HEK293 (cell line): ENCODE data around the gene FLT3LG.

Experiments
- CTCF ChIA-PET: fragments of 350-600 bp; formaldehyde crosslinking; extraction: SDS; loops from one replicate; lab custom pipeline; 2021; ENCODE audit warnings: antibody characterized with exemption; lab: Yijun Ruan, JAX
- POLR2A ChIA-PET: fragments of 300-600 bp; formaldehyde crosslinking; extraction: SDS; loops from one replicate; lab custom pipeline; 2020; ENCODE audit warnings: antibody characterized with exemption, inconsistent platforms; lab: Yijun Ruan, JAX
- H3K27ac ChIP-seq: fragments of 200-500 bp; sonication (Bioruptor generic); 2 replicates; pipeline ENCODE4 v1.5.1; 2014; ENCODE audit warnings: low read depth, low read length, control low read depth, inconsistent platforms; ENCODE audit errors: extremely low read depth
- H3K36me3 ChIP-seq, 2 experiments: fragments of 200-500 bp in 1 of 2; sonication (Bioruptor generic) in 1 of 2; 1 replicate in 1 of 2; 2 replicates in 1 of 2; pipeline ENCODE4 v1.5.1; 2014 to 2017; ENCODE audit warnings: inconsistent platforms in 2 of 2, low read length in 2 of 2; ENCODE audit not compliant: control insufficient read depth in 2 of 2, insufficient read depth in 1 of 2
- H3K4me1 ChIP-seq: fragments of 200-500 bp; sonication (Bioruptor generic); 2 replicates; pipeline ENCODE4 v1.5.1; 2014; ENCODE audit warnings: mild to moderate bottlenecking, low read length, inconsistent platforms; ENCODE audit not compliant: control insufficient read depth, insufficient read depth
- H3K4me3 ChIP-seq: 2 replicates; pipeline ENCODE4 v1.5.1; 2011; ENCODE audit warnings: low read depth, mild to moderate bottlenecking, control low read depth, low read length, moderate library complexity
- H3K9me3 ChIP-seq: fragments of 200-500 bp; sonication (Bioruptor generic); 2 replicates; pipeline ENCODE4 v1.5.1; 2014; ENCODE audit warnings: low read depth, low read length, inconsistent platforms; ENCODE audit not compliant: control insufficient read depth, insufficient read depth
- BCL6B ChIP-seq: fragments of 450-650 bp; formaldehyde crosslinking; IDR thresholded peaks from 2 replicates; pipeline ENCODE4 v1.5.1; 2017; ENCODE audit warnings: missing biosample characterization, missing genetic modification characterization
- GLIS2 ChIP-seq: fragments of 450-650 bp; formaldehyde crosslinking; IDR thresholded peaks from 2 replicates; pipeline ENCODE4 v1.5.1; 2016; ENCODE audit warnings: missing biosample characterization, missing genetic modification characterization
- KLF1 ChIP-seq: fragments of 450-650 bp; formaldehyde crosslinking; IDR thresholded peaks from 2 replicates; pipeline ENCODE4 v1.5.1; 2016; ENCODE audit warnings: missing biosample characterization, missing genetic modification characterization
- KLF8 ChIP-seq: fragments of 450-650 bp; formaldehyde crosslinking; IDR thresholded peaks from 2 replicates; pipeline ENCODE4 v1.5.1; 2016; ENCODE audit warnings: missing biosample characterization, missing genetic modification characterization
- PBX3 ChIP-seq: sonication (generic); formaldehyde crosslinking; IDR thresholded peaks from 2 replicates; pipeline ENCODE4 v1.8.1; 2022; ENCODE audit warnings: mild to moderate bottlenecking, moderate library complexity, missing genetic modification reagents
- SP2 ChIP-seq: fragments of 450-650 bp; formaldehyde crosslinking; IDR thresholded peaks from 2 replicates; pipeline ENCODE4 v1.5.1; 2016; ENCODE audit warnings: missing biosample characterization, missing genetic modification characterization
- WT1 ChIP-seq: fragments of 450-650 bp; formaldehyde crosslinking; IDR thresholded peaks from 2 replicates; pipeline ENCODE4 v1.5.1; 2016; ENCODE audit warnings: missing biosample characterization, missing genetic modification characterization
- YY1 ChIP-seq: fragments of 450-650 bp; formaldehyde crosslinking; IDR thresholded peaks from 2 replicates; pipeline ENCODE4 v1.5.1; 2018; ENCODE audit warnings: missing biosample characterization, missing genetic modification characterization
- ZBTB17 ChIP-seq: fragments of 450-650 bp; formaldehyde crosslinking; IDR thresholded peaks from 2 replicates; pipeline ENCODE4 v1.5.1; 2016; ENCODE audit warnings: missing biosample characterization, missing genetic modification characterization
- ZBTB6 ChIP-seq: fragments of 450-650 bp; formaldehyde crosslinking; IDR thresholded peaks from 2 replicates; pipeline ENCODE4 v1.5.1; 2017; ENCODE audit warnings: missing biosample characterization, missing genetic modification characterization
- ZEB2 ChIP-seq: fragments of 450-650 bp; formaldehyde crosslinking; IDR thresholded peaks from 2 replicates; pipeline ENCODE4 v1.5.1; 2016; ENCODE audit warnings: missing biosample characterization, missing genetic modification characterization
- ZFP69B ChIP-seq: fragments of 450-650 bp; formaldehyde crosslinking; IDR thresholded peaks from 2 replicates; pipeline ENCODE4 v1.5.1; 2016; ENCODE audit warnings: missing biosample characterization, missing genetic modification characterization
- ZNF266 ChIP-seq: fragments of 450-650 bp; formaldehyde crosslinking; IDR thresholded peaks from 2 replicates; pipeline ENCODE4 v1.5.1; 2016; ENCODE audit warnings: missing biosample characterization, missing genetic modification characterization, low read depth
- ZNF302 ChIP-seq: fragments of 450-650 bp; formaldehyde crosslinking; IDR thresholded peaks from 2 replicates; pipeline ENCODE4 v1.5.1; 2016; ENCODE audit warnings: missing biosample characterization, missing genetic modification characterization, low read depth
- ZNF311 ChIP-seq: fragments of 450-650 bp; formaldehyde crosslinking; IDR thresholded peaks from 2 replicates; pipeline ENCODE4 v1.5.1; 2017; ENCODE audit warnings: missing biosample characterization, missing genetic modification characterization, borderline replicate concordance
- ZNF404 ChIP-seq: fragments of 450-650 bp; formaldehyde crosslinking; IDR thresholded peaks from 2 replicates; pipeline ENCODE4 v1.5.1; 2017; ENCODE audit warnings: missing biosample characterization, missing genetic modification characterization
- ZNF488 ChIP-seq: fragments of 450-650 bp; formaldehyde crosslinking; IDR thresholded peaks from 2 replicates; pipeline ENCODE4 v1.5.1; 2016; ENCODE audit warnings: missing biosample characterization, missing genetic modification characterization
- ZNF529 ChIP-seq: fragments of 450-650 bp; formaldehyde crosslinking; IDR thresholded peaks from 2 replicates; pipeline ENCODE4 v1.5.1; 2017; ENCODE audit warnings: missing genetic modification characterization, missing biosample characterization; ENCODE audit not compliant: insufficient replicate concordance
- ZNF548 ChIP-seq: fragments of 450-650 bp; formaldehyde crosslinking; IDR thresholded peaks from 2 replicates; pipeline ENCODE4 v1.5.1; 2016; ENCODE audit warnings: missing biosample characterization, missing genetic modification characterization
- ZNF549 ChIP-seq: fragments of 450-650 bp; IDR thresholded peaks from 2 replicates; pipeline ENCODE4 v1.5.1; 2018; ENCODE audit warnings: missing biosample characterization, missing genetic modification characterization, mild to moderate bottlenecking, inconsistent platforms, moderate library complexity
- ZNF658 ChIP-seq: fragments of 450-650 bp; formaldehyde crosslinking; IDR thresholded peaks from 2 replicates; pipeline ENCODE4; 2016; ENCODE audit warnings: missing biosample characterization, missing genetic modification characterization
- ZNF677 ChIP-seq: fragments of 450-650 bp; IDR thresholded peaks from 2 replicates; pipeline ENCODE4 v1.5.0; 2018; ENCODE audit warnings: missing biosample characterization, mild to moderate bottlenecking, missing genetic modification characterization, moderate library complexity
- ZNF692 ChIP-seq: fragments of 450-650 bp; formaldehyde crosslinking; IDR thresholded peaks from 2 replicates; pipeline ENCODE4 v1.5.1; 2016; ENCODE audit warnings: missing biosample characterization, missing genetic modification characterization
- ZNF785 ChIP-seq: fragments of 450-650 bp; formaldehyde crosslinking; IDR thresholded peaks from 2 replicates; pipeline ENCODE4 v1.5.1; 2016; ENCODE audit warnings: missing biosample characterization, missing genetic modification characterization
- ZNF791 ChIP-seq: fragments of 450-650 bp; formaldehyde crosslinking; IDR thresholded peaks from 2 replicates; pipeline ENCODE4 v1.5.1; 2016; ENCODE audit warnings: missing biosample characterization, missing genetic modification characterization
- ZSCAN23 ChIP-seq: fragments of 450-650 bp; formaldehyde crosslinking; IDR thresholded peaks from 2 replicates; pipeline ENCODE4 v1.5.1; 2016; ENCODE audit warnings: missing biosample characterization, missing genetic modification characterization

The FLT3LG gene

GRCh38 chr19:49473868-49474541 lies at the start of gene FLT3LG (continued):
- TF ChIP-seq ZNF266 (tag by site-specific recombination) (no peak), ZNF677 (tag by site-specific recombination) (no peak), WT1 (tag by site-specific recombination) (0 out of 2 replicates have a peak, but pooled peaks have one; percentile 36), ZBTB17 (tag by site-specific recombination) (no peak; the same call in 1 of the 2 replicates), ZNF791 (tag by site-specific recombination) (no peak), ZNF785 (tag by site-specific recombination) (0 out of 2 replicates have a peak, but pooled peaks have one; percentile 29), GLIS2 (tag by site-specific recombination) (peak; percentile 90), ZSCAN23 (tag by site-specific recombination) (no peak), ZNF302 (tag by site-specific recombination) (no peak), ZBTB6 (tag by site-specific recombination) (no peak), ZNF692 (tag by site-specific recombination) (peak; percentile 92), SP2 (tag by site-specific recombination) (0 out of 2 replicates have a peak, but pooled peaks have one; percentile 30), ZNF549 (no peak), BCL6B (tag by site-specific recombination) (no peak)

GRCh38 chr19:49425178-49425577 lies 48.8 kb upstream of the FLT3LG start, which contains the start of gene GFY:
GFY (plus strand) TSS chr19:49425388; CDS start chr19:49426431, 1,043 bp downstream.
- H3K9me3 ChIP-seq = no peaks in the 10 kb centered on the region
- no peak for TF ChIP-seq ZNF548 (tag by site-specific recombination)
- no peak for TF ChIP-seq ZNF658 (tag by site-specific recombination)
- TF ChIP-seq ZEB2 (tag by site-specific recombination) = peak; percentile 25; the same call in 1 of the 2 replicates
- TF ChIP-seq ZBTB17 (tag by site-specific recombination) = 0 out of 2 replicates have a peak, but pooled peaks have one; percentile 9
- peaks cover 5% of the 10 kb centered on the region for H3K4me1 ChIP-seq
- no peak within 1 kb of the TSS for H3K27ac ChIP-seq
- H3K36me3 ChIP-seq = no peaks in the 10 kb centered on the region
- no peak within 1 kb of the TSS for H3K4me3 ChIP-seq
- ChIA-PET POLR2A (interaction anchor here (1.6 kb wide), 1 partner anchor 11 kb away, joined by 4 read pairs; no protein-coding TSS in a partner anchor), CTCF (interaction anchor here (0.6 to 3.8 kb wide), 4 partner anchors 10 to 1159 kb away, joined by 3 to 33 read pairs (median 5); no protein-coding TSS in a partner anchor)

GRCh38 chr19:49425922-49426592 lies 48.0 kb upstream of the FLT3LG start:
- Histone ChIP-seq H3K9me3 (no peaks in the 10 kb centered on the region), H3K4me3 (no peak overlapping the region), H3K4me1 (peaks cover 5% of the 10 kb centered on the region), H3K27ac (no peak overlapping the region), H3K36me3 (no peaks in the 10 kb centered on the region)
- ChIA-PET CTCF (interaction anchor here (0.6 to 3.8 kb wide), 4 partner anchors 16 to 201 kb away, joined by 3 to 33 read pairs (median 4); no protein-coding TSS in a partner anchor), POLR2A (interaction anchor here (0.6 to 1.6 kb wide), 3 partner anchors 10 to 298 kb away, joined by 3 to 4 read pairs (median 3); no protein-coding TSS in a partner anchor)
- no peak for TF ChIP-seq PBX3 (CRISPR knock-in tag)
- no peak for TF ChIP-seq ZNF311 (tag by site-specific recombination)
- no peak for TF ChIP-seq ZNF488
- TF ChIP-seq ZNF404 (tag by site-specific recombination) = no peak
- TF ChIP-seq ZNF529 (tag by site-specific recombination) = no peak
- no peak for TF ChIP-seq YY1 (tag by site-specific recombination)
- no peak for TF ChIP-seq KLF1 (tag by site-specific recombination)
- TF ChIP-seq ZFP69B = peak; percentile 52; the same call in 1 of the 2 replicates
- TF ChIP-seq ZNF302 (tag by site-specific recombination) = no peak
- TF ChIP-seq KLF8 (tag by site-specific recombination) = peak; percentile 73
